Suprapubic skin (tissue), 3 donors: ENCODE results near the gene SEC22B.
"Not testable (repeated sequence)": the region's sequence is repeated elsewhere in the genome, so short reads cannot be mapped to it uniquely, and the experiment has no call there.

Experiments used
- CTCF ChIP-seq, 2 donors: fragments of 200-600 bp in 1 of 2; fragments of 450-650 bp in 1 of 2; sonication (generic) in 1 of 2; IDR thresholded peaks; one replicate each; pipeline ENCODE4 v1.5.1; 2016 to 2019; ENCODE audit warnings: antibody characterized with exemption in 2 of 2, mild to moderate bottlenecking in 1 of 2, moderate library complexity in 1 of 2
- EP300 ChIP-seq: sonication (generic); formaldehyde crosslinking; IDR thresholded peaks from one replicate; pipeline ENCODE4 v1.6.1; 2017; ENCODE audit warnings: antibody characterized with exemption
- POLR2A ChIP-seq, 2 donors: fragments of 450-650 bp; IDR thresholded peaks; one replicate each; pipeline ENCODE4 v1.6.1; 2017; ENCODE audit warnings: antibody characterized with exemption in 2 of 2, mild to moderate bottlenecking in 2 of 2, moderate library complexity in 2 of 2

- TF ChIP-seq CTCF (IDR thresholded peaks at IDR 0.05); EP300; POLR2A (IDR thresholded peaks at IDR 0.05): not testable (repeated sequence)
These were observed 58.7 kb downstream of the SEC22B start for GRCh38 chr1:120117371-120118177.
